ENCODE data around the gene XPNPEP1. TPM values are rescaled to one million over a fixed set of nuclear protein-coding genes. Genes with fewer than 3 reads are reported as not detected.

Gene XPNPEP1
- total RNA-seq, 1 experiment from 2014 or later: 65.4 TPM

- no peaks in the 10 kb centered on the region for H3K36me3 ChIP-seq (ENCODE audit: insufficient read depth, low read length, poor library complexity, severe bottlenecking)
- no peak for TF ChIP-seq EZH2 (IDR thresholded peaks at IDR 0.05; ENCODE audit: borderline replicate concordance, low read depth, low read length, poor library complexity, severe bottlenecking)
- no peak for TF ChIP-seq CTCF (conservative IDR thresholded peaks at IDR 0.05; ENCODE audit: low read depth, low read length)
- POLR2A ChIA-PET (ENCODE audit: low non-redundant PET): interaction anchor here (0.7 kb wide), 1 partner anchor 9 kb away, joined by 9 read pairs; no protein-coding TSS in a partner anchor
- no peak for DNase-seq (ENCODE audit: low spot score)
- H3K27me3 ChIP-seq (replicated peaks; ENCODE audit: insufficient read depth, low read depth, low read length, poor library complexity): no peaks in the 10 kb centered on the region
- CTCF ChIA-PET: interaction anchor here (1.7 kb wide), 1 partner anchor 19 kb away, joined by 3 read pairs; no protein-coding TSS in a partner anchor
- peaks cover 7% of the 10 kb centered on the region for H3K4me1 ChIP-seq (ENCODE audit: insufficient read depth, low read length, poor library complexity, severe bottlenecking)
- H3K4me3 ChIP-seq (ENCODE audit: low read depth, low read length, poor library complexity, severe bottlenecking): no peak overlapping the region
- H3K9me3 ChIP-seq (ENCODE audit: low read depth, low read length, poor library complexity, severe bottlenecking): no peaks in the 10 kb centered on the region
- intact Hi-C loops (cut with micrococcal nuclease; ENCODE audit: unreplicated experiment): no loop called here
- BruUV-seq (replicated peaks): no TSS peak
- H3K27ac ChIP-seq (ENCODE audit: low read depth, low read length, poor library complexity, severe bottlenecking): no peak overlapping the region
Measured at GRCh38 chr10:109959259-109960145, 36.2 kb upstream of the XPNPEP1 start.

- no peak for DNase-seq (ENCODE audit: low spot score)
- CTCF ChIA-PET: interaction anchor here (0.5 to 1.7 kb wide), 2 partner anchors 20 to 141 kb away, joined by 3 to 5 read pairs; no protein-coding TSS in a partner anchor
- POLR2A ChIA-PET (ENCODE audit: low non-redundant PET): no interaction called here
- no peak overlapping the region for H3K27ac ChIP-seq (ENCODE audit: low read depth, low read length, poor library complexity, severe bottlenecking)
- no peaks in the 10 kb centered on the region for H3K27me3 ChIP-seq (replicated peaks; ENCODE audit: insufficient read depth, low read depth, low read length, poor library complexity)
- peaks cover 7% of the 10 kb centered on the region for H3K4me1 ChIP-seq (ENCODE audit: insufficient read depth, low read length, poor library complexity, severe bottlenecking)
- no peaks in the 10 kb centered on the region for H3K9me3 ChIP-seq (ENCODE audit: low read depth, low read length, poor library complexity, severe bottlenecking)
- no TSS peak for BruUV-seq (replicated peaks)
- intact Hi-C loops (cut with micrococcal nuclease; ENCODE audit: unreplicated experiment): no loop called here
- TF ChIP-seq CTCF (conservative IDR thresholded peaks at IDR 0.05; ENCODE audit: low read depth, low read length) (no peak), EZH2 (IDR thresholded peaks at IDR 0.05; ENCODE audit: borderline replicate concordance, low read depth, low read length, poor library complexity, severe bottlenecking) (no peak)
- no peaks in the 10 kb centered on the region for H3K36me3 ChIP-seq (ENCODE audit: insufficient read depth, low read length, poor library complexity, severe bottlenecking)
- H3K4me3 ChIP-seq (ENCODE audit: low read depth, low read length, poor library complexity, severe bottlenecking): no peak overlapping the region
Measured at GRCh38 chr10:109958059-109958458, 34.7 kb upstream of the XPNPEP1 start.

GRCh38 chr10:109957092-109957797, 33.9 kb upstream of the XPNPEP1 start:
- intact Hi-C loops (cut with micrococcal nuclease; ENCODE audit: unreplicated experiment): no loop called here
- no peak for DNase-seq (ENCODE audit: low spot score)
- POLR2A ChIA-PET (ENCODE audit: low non-redundant PET): no interaction called here

More at GRCh38 chr10:109957092-109957797, 33.9 kb upstream of the XPNPEP1 start:
- Histone ChIP-seq H3K27me3 (replicated peaks; ENCODE audit: insufficient read depth, low read depth, low read length, poor library complexity) (no peaks in the 10 kb centered on the region), H3K27ac (ENCODE audit: low read depth, low read length, poor library complexity, severe bottlenecking) (no peak overlapping the region), H3K4me1 (ENCODE audit: insufficient read depth, low read length, poor library complexity, severe bottlenecking) (peaks cover 7% of the 10 kb centered on the region), H3K9me3 (ENCODE audit: low read depth, low read length, poor library complexity, severe bottlenecking) (no peaks in the 10 kb centered on the region), H3K36me3 (ENCODE audit: insufficient read depth, low read length, poor library complexity, severe bottlenecking) (no peaks in the 10 kb centered on the region), H3K4me3 (ENCODE audit: low read depth, low read length, poor library complexity, severe bottlenecking) (no peak overlapping the region)
- BruUV-seq (replicated peaks): no TSS peak
- CTCF ChIA-PET: interaction anchor here (0.5 to 0.6 kb wide), 2 partner anchors 142 to 1169 kb away, joined by 3 to 5 read pairs; no protein-coding TSS in a partner anchor
- TF ChIP-seq EZH2 (IDR thresholded peaks at IDR 0.05; ENCODE audit: borderline replicate concordance, low read depth, low read length, poor library complexity, severe bottlenecking) (no peak), CTCF (conservative IDR thresholded peaks at IDR 0.05; ENCODE audit: low read depth, low read length) (no peak)
